ENCODE measurements around the gene GEN1. TPM values are rescaled to one million over a fixed set of nuclear protein-coding genes. Genes with fewer than 3 reads are reported as not detected.

GEN1 gene
- total and polyA plus RNA-seq, 4 donors: 1.2 to 12.7 (median 7.8) TPM

GRCh38 chr2:17768894-17769293 lies 15.0 kb downstream of the GEN1 start:
- 62% methylated on average over 4 of the region's 4 CpGs for whole genome bisulfite sequencing
- Histone ChIP-seq H3K4me3 (ENCODE audit: low read depth in 1 of 3, low read length in 3 of 3) (no peak overlapping the region), H3K9ac (ENCODE audit: low read depth in 1 of 2, low read length in 2 of 2) (no peak overlapping the region), H3K36me3 (ENCODE audit: control insufficient read depth in 4 of 4, insufficient read depth in 3 of 4, low read depth in 1 of 4, low read length in 3 of 4) (peaks cover 0 to 12% (median 2%) of the 10 kb centered on the region in 4 donors), H3K27ac (ENCODE audit: low read depth in 1 of 2, low read length in 2 of 2) (no peak overlapping the region), H3K4me1 (ENCODE audit: control insufficient read depth in 4 of 4, insufficient read depth in 4 of 4, low read length in 3 of 4) (peaks cover 4 to 20% (median 11%) of the 10 kb centered on the region in 4 donors), H3K9me3 (ENCODE audit: control insufficient read depth in 4 of 4, low read length in 3 of 4) (no peaks in the 10 kb centered on the region), H3K27me3 (ENCODE audit: control insufficient read depth in 4 of 4, insufficient read depth in 4 of 4, low read length in 3 of 4) (no peaks in the 10 kb centered on the region)
- no peak for DNase-seq (ENCODE audit: low spot score)
- TF ChIP-seq TAF1 (conservative IDR thresholded peaks at IDR 0.05) (no peak), FOXA1 (IDR thresholded peaks at IDR 0.05) (no peak), CTCF (IDR thresholded peaks at IDR 0.05; ENCODE audit: low read depth, low read length, missing input control) (no peak), MAX (IDR thresholded peaks at IDR 0.05) (no peak), HNF4A (conservative IDR thresholded peaks at IDR 0.05) (no peak)

GRCh38 chr2:17771956-17772355 lies 18.0 kb downstream of the GEN1 start:
- WGBS: 96% methylated on average over 2 of the region's 2 CpGs

GRCh38 chr2:17772532-17772931 lies 18.6 kb downstream of the GEN1 start:
- no peak overlapping the region for H3K4me3 ChIP-seq (ENCODE audit: low read depth in 1 of 3, low read length in 3 of 3)
- no peaks in the 10 kb centered on the region for H3K27me3 ChIP-seq (ENCODE audit: control insufficient read depth in 4 of 4, insufficient read depth in 4 of 4, low read length in 3 of 4)
- peaks cover 0 to 4% (median 1%) of the 10 kb centered on the region in 4 donors for H3K4me1 ChIP-seq (ENCODE audit: control insufficient read depth in 4 of 4, insufficient read depth in 4 of 4, low read length in 3 of 4)
- 95% methylated on average over 2 of the region's 2 CpGs for WGBS
- H3K36me3 ChIP-seq (ENCODE audit: control insufficient read depth in 4 of 4, insufficient read depth in 3 of 4, low read depth in 1 of 4, low read length in 3 of 4): peaks cover 0 to 14% (median 4%) of the 10 kb centered on the region in 4 donors
- no peak for DNase-seq (ENCODE audit: low spot score)
- TF ChIP-seq SP1 (IDR thresholded peaks at IDR 0.05) (no peak), HNF4G (IDR thresholded peaks at IDR 0.05) (no peak), GABPA (IDR thresholded peaks at IDR 0.05 in 1 of 2, conservative IDR thresholded peaks at IDR 0.05 in 1 of 2) (no peak), RAD21 (IDR thresholded peaks at IDR 0.05) (no peak), CTCF (IDR thresholded peaks at IDR 0.05; ENCODE audit: low read depth, low read length, missing input control) (no peak), NR2F2 (IDR thresholded peaks at IDR 0.05) (no peak), EGR1 (IDR thresholded peaks at IDR 0.05; ENCODE audit: low read depth in 2 of 2) (no peak)
- no peak overlapping the region for H3K9ac ChIP-seq (ENCODE audit: low read depth in 1 of 2, low read length in 2 of 2)
- no peaks in the 10 kb centered on the region for H3K9me3 ChIP-seq (ENCODE audit: control insufficient read depth in 4 of 4, low read length in 3 of 4)
- H3K27ac ChIP-seq (ENCODE audit: low read depth in 1 of 2, low read length in 2 of 2): no peak overlapping the region

More at GRCh38 chr2:17771956-17772355, 18.0 kb downstream of the GEN1 start:
- Histone ChIP-seq H3K9me3 (ENCODE audit: control insufficient read depth in 4 of 4, low read length in 3 of 4) (no peaks in the 10 kb centered on the region), H3K4me3 (ENCODE audit: low read depth in 1 of 3, low read length in 3 of 3) (no peak overlapping the region), H3K27ac (ENCODE audit: low read depth in 1 of 2, low read length in 2 of 2) (no peak overlapping the region), H3K27me3 (ENCODE audit: control insufficient read depth in 4 of 4, insufficient read depth in 4 of 4, low read length in 3 of 4) (no peaks in the 10 kb centered on the region), H3K36me3 (ENCODE audit: control insufficient read depth in 4 of 4, insufficient read depth in 3 of 4, low read depth in 1 of 4, low read length in 3 of 4) (peaks cover 0 to 14% (median 2%) of the 10 kb centered on the region in 4 donors), H3K4me1 (ENCODE audit: control insufficient read depth in 4 of 4, insufficient read depth in 4 of 4, low read length in 3 of 4) (peaks cover 0 to 4% (median 1%) of the 10 kb centered on the region in 4 donors), H3K9ac (ENCODE audit: low read depth in 1 of 2, low read length in 2 of 2) (no peak overlapping the region)
- no peak for DNase-seq (ENCODE audit: low spot score)
- TF ChIP-seq FOXA1 (IDR thresholded peaks at IDR 0.05) (no peak), ZBTB33 (IDR thresholded peaks at IDR 0.05) (no peak), ATF3 (IDR thresholded peaks at IDR 0.05) (no peak), MAX (IDR thresholded peaks at IDR 0.05) (no peak), SP1 (IDR thresholded peaks at IDR 0.05) (no peak)
